OCI-M2 (cell line): ENCODE results near the gene RAP1A.
"Not testable (repeated sequence)": the region's sequence is repeated elsewhere in the genome, so short reads cannot be mapped to it uniquely, and the experiment has no call there.

Experiments used
- DNase-seq: peaks from one replicate; lab custom pipeline; 2025; ENCODE audit not compliant: unreplicated experiment; lab: John Stamatoyannopoulos, UW

RAP1A gene

GRCh38 chr1:111734856-111735255 lies 115.3 kb downstream of the RAP1A start:
- DNase-seq = no peak

- DNase-seq = no peak
These were observed 115.7 kb downstream of the RAP1A start for GRCh38 chr1:111735321-111735720.

- DNase-seq = no peak
These were observed 116.4 kb downstream of the RAP1A start for GRCh38 chr1:111735858-111736544.

- DNase-seq = no peak
These were observed 117.1 kb downstream of the RAP1A start for GRCh38 chr1:111736548-111737215.

- no peak for DNase-seq
These were observed 117.9 kb downstream of the RAP1A start for GRCh38 chr1:111737216-111738132.

GRCh38 chr1:111738133-111738435 lies 118.5 kb downstream of the RAP1A start:
- no peak for DNase-seq

- DNase-seq = no peak
These were observed 119.0 kb downstream of the RAP1A start for GRCh38 chr1:111738436-111739193.

- peak; percentile 71 for DNase-seq
These were observed 119.8 kb downstream of the RAP1A start, which contains the start of gene INKA2 for GRCh38 chr1:111739194-111739924. Gene INKA2, minus strand, starts transcription at chr1:111739395. Its CDS starts 153 bp downstream, at chr1:111739242.

GRCh38 chr1:111739925-111740765 lies 120.6 kb downstream of the RAP1A start:
- no peak for DNase-seq

GRCh38 chr1:111742292-111742691 lies 122.7 kb downstream of the RAP1A start:
- not testable (repeated sequence) for DNase-seq

- no peak for DNase-seq
These were observed 123.5 kb downstream of the RAP1A start for GRCh38 chr1:111742938-111743549.

GRCh38 chr1:111743679-111744101 lies 124.1 kb downstream of the RAP1A start:
- DNase-seq = peak; percentile 64

- DNase-seq = no peak
These were observed 126.4 kb downstream of the RAP1A start for GRCh38 chr1:111745675-111746613.

- no peak for DNase-seq
These were observed 127.0 kb downstream of the RAP1A start for GRCh38 chr1:111746614-111746999.

GRCh38 chr1:111747282-111747734 lies 127.7 kb downstream of the RAP1A start:
- DNase-seq = no peak

GRCh38 chr1:111747947-111748346 lies 128.4 kb downstream of the RAP1A start:
- no peak for DNase-seq

- no peak for DNase-seq
These were observed 130.0 kb downstream of the RAP1A start for GRCh38 chr1:111749628-111750027.

GRCh38 chr1:111750856-111751255 lies 131.3 kb downstream of the RAP1A start:
- DNase-seq = no peak
